Cerebellar nuclear complex (tissue), 1 donor: ENCODE data around the gene STIM1.

Source experiments
- DNase-seq, 2 experiments: peaks; one replicate each; lab custom pipeline; 2025; lab: John Stamatoyannopoulos, UW

The STIM1 gene

GRCh38 chr11:3830730-3831129 lies 24.7 kb upstream of the STIM1 start:
- no peak for DNase-seq

DNA sequence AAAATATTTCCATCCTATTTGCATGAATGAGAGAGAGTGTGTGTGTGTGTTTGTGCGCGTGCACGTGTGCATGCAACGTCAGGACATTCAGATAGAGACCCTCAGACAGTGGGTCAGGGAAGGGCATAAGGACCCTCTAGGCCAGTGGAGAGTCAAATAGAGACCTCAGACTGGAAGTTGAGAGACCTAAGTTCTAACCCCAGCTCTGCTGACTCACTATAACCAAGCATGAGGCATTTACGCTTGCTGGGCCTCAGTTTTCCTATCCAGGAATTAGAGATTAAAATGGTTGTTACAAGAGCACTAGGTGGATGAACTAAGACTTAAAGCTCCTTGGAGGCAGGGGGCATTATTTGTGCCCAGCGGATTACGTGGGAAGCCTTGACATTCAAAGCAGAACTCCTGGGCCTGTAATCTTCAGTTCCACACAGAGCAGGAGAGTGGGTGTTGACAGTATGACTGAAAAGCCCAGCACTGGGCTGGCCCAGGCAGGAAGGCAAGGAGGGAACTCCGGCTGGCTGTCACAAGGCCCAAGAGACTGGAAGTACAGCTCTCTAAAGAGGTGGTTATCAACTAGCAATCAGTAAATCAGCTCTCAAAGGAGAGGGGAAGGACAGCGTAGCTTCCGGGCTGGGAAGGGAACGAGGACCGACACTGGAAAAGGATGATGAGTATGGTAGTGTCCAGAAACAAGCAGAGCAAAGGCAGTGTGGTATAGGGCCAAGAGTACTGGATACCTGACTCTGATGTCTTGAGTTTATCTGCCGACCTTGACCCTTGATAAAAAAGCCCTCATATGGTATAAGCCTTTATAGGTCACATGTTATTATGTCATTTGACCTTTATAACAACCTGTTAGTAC lies 23.9 kb upstream of the STIM1 start:
- DNase-seq: no peak

DNA sequence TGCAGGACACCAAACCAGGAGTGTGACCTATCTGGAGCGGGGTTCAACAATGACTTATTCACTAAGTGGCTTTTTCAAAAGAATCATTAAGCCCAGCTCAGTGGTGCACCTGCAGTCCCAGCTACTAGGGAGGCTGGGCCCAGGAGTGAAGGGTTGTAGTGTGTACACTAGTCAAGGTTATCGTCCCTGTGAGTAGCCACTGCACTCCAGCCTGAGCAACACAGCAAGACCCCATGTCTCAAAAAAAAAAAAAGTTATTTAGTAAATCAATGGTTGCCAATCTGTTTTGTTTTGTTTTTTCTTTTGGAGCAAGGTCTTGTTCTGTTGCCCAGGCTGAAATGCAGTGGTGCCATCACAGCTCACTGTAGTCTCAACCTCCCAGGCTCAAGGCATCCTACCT lies 22.6 kb upstream of the STIM1 start:
- no peak for DNase-seq

GRCh38 chr11:3833449-3833848 lies 22.0 kb upstream of the STIM1 start:
- DNase-seq: no peak

- DNase-seq: no peak
Measured at GRCh38 chr11:3834349-3834663, 21.2 kb upstream of the STIM1 start.

DNA sequence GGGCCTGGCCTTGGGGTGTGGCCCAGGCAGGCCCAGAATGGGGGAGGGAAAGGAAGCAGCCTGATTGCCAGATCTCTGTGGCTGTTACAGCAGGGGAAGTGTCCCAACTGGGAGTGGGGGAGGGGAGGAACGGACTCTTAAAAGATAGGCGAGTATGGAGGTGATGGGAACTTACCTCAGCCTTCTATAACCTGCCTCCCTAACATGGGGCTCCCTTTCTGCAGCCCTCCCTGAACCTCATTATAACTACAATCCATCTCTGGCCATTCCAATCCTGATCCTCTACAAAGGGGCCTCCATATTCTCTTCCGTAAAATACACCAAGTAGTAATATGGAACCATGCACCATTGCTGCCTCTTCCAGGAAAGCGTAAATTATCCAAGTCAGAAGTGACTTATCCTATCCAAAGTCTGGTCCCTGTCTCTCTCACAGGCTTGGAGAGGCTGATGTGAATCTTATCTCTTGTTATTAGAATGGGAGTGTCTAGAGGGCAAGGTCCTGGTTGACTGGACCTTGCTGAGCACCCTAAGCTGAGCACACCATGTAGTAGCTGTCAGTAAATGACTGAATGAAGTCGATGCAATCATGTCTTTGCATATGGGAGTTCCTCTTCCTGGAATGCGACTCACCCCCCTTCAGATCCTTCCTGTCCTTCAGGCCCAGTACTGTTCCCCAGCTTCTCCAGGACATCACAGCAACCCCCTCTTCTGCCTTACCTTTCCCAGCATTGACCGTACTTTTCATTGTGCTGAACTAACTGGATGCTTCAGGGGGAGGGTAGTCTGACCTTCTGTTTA lies 20.6 kb upstream of the STIM1 start:
- no peak for DNase-seq

DNA sequence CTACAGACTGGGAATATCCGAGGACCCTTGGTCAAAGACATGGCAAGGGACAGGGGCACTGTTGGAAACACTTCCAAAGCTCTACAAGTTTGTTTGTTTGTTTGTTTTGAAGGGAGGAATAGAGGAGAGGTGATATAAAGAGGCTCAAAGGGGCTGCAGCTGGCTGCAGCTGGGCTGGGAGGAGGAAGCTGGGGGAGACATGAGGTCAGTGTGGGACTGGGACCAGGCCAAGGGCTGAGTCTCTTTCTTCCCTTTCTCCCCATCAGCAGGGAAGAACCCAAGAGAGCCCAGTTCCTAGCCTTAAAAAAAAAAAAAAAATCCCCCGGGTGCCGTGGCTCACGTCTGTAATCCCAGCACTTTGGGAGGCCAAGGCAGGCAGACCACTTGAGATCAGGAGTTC lies 19.7 kb upstream of the STIM1 start:
- no peak for DNase-seq

DNA sequence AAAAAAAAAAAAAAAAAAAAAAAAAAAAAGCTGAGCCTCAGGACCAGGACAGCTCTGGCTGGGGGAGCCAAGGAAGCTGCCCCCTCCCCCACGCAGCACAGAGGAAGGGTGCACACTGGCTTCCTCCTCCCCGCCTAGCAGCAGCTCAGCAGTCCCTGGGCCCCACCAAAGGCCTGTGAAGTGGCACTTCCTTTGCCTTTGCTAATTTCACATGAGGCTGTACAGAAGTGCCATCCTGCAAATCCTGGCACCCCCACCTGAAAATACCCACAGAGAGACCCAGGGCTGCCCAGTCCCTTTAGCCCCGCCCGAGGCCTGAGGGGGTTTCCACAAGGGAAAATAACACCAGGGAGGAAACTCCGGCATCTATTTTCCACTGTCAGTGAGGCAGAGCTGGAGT lies 18.6 kb upstream of the STIM1 start:
- DNase-seq: no peak

DNA sequence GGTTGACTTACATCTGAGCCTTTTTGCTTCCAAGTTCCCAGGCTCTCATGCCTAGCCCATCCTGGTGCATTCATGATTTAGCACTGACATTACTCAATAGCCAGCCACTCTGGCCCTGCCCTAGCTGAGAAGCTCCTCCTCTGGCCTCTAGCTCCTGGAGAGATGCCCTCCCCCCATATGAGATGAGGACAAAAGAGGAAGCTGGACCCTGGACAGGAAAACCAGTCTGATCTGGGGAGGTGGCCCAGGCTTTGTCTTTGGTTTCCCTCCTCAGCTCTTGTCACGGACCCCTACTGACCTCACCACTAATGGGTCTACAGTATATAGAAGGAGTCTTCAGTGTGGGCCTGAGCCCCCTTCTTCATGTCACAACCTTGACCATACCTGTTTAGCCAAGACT lies 17.7 kb upstream of the STIM1 start:
- DNase-seq: no peak

DNA sequence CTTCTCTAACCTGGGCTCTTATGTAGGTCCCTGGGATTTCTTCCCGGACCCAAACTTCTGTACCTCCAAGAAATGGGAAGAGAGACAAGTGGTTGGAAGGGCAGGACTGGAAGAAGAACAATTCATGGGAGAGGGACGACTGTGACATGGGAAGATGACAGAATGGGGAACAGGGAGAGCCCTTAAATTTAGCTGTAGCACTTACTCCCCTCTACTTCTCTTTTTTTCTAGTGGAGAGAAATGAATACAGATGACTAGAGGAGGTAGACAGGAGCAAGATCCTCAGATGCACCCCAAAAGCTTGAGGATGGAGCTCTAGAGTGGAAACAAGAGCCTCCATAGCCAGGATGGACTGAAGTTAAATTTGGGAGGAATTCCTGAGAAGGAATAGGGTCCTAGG lies 17.0 kb upstream of the STIM1 start:
- no peak for DNase-seq

GRCh38 chr11:3840004-3840869 lies 15.2 kb upstream of the STIM1 start:
- no peak for DNase-seq

DNA sequence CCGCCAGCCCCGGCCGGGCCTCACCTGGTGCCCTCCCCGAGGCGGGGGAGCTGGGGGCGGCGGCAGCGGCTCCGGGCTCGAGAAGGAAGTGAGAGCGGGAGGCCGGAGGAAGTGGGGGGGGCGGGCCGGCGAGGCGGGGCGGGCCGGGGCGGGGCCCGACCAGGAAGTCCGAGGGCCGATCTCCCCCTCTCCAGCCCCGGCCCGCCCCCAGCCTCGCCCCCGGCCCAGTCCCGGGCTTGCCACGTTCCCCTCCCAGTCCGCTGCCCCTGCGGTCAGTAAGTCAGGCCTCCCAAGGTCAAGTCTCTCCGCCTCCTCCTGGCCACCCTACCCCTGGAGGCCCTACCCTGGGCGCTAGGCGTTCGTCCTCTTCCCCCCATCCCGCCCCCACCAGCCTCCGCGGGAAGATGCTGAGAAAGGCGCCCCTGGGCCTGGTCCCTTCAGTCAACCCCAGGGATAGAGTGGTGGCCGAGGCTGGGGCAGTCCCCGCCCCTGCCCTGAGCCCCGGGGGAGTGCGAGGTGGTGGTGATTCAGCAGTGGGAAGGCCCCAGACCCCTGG lies 14.5 kb upstream of the STIM1 start, which contains the start of gene RHOG:
Gene RHOG, minus strand, starts transcription at position 90 of the 556 bp plus-strand sequence. CDS start 12,821 bp downstream, outside the sequence.
- no peak for DNase-seq

DNA sequence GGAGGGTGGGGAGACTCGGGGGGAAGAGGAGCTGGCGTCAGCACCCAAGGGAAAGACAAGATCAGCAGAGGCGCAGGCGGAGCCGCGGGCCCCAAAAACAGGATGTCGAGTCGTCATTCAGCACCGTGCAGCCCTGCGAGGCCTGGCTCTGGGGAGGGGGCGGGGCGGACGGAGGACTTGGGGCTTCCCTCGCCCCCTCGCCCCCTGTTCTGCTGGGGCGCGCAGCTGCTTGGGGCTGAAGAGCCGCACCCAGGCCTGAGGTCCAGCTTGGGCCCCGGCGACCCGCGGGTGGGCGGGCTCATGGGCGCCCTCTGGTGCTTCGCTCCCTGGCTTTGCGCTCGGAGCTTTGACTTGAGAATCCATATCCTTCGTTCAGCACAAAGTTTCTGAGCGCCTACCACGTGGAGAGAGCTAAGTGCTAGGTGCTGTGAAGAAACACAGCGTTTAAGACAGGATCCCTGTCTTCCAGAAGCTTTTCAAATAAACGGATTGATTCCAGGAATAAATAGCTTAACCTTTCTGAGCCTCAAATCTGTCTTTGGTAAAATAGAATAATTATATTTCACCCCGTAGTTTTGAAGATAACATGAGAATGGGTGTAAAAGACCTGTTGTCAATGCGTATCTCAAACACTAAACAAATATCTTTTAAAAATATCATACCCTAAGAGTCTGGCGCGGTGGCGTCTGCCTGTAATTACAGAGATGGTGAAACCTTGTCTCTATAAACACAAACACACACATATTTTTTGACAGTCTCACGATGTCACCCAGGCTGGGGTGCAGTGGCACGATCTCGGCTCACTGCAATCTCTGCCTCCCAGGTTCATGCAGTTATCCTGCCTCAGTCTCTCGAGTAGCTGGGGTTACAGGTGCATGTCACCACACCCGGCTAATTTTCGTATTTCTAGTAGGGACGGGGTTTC lies 13.8 kb upstream of the STIM1 start:
- DNase-seq: peak in 1 of 2 experiments; percentile 18

GRCh38 chr11:3843326-3843725 lies 12.1 kb upstream of the STIM1 start:
- no peak for DNase-seq

GRCh38 chr11:3845246-3845645 lies 10.2 kb upstream of the STIM1 start:
- no peak for DNase-seq

DNA sequence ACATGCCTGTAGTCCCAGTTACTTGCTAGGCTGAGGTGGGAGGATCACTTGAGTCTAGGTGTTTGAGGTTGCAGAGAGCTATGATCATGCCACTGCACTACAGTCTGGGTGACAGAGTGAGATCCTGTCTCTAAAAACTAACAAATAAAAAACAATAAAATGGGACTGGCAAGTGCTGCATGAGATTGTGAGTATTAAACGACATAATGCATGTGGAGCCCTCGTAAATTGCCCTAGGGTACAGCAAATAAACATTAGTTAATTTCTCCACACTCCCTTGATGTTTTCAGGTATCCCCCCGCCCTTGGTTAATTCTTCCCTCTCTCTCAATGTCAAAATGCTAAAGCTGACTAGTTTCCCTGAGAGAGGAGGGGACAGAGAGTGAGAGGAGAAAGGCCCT lies 9.8 kb upstream of the STIM1 start:
- DNase-seq: no peak

DNA sequence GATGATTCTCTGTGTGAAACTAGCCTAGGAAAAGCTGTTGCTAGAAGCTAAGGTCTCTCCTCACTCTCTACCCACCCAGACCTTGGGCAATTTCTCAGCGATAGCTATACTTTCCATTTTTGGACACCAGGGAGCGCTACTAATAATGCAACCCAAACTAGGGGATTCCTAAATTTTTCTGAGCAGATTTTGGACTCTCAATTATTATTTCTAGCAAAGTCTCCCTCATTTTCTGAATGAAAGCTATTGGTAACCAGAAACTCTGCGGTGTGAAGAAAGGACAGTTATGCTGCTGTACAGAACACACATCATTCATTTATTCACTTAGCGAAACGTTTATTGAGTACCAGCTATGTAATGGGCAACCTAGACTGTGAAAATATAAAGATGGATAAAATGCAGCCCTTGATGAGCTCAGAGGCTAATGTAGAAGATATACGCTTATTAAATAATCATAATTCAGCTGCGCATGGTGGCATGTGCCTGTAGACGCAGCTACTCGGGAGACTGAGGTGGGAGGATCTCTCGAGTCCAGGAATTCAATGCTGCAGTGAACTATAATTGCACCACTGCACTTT lies 6.1 kb upstream of the STIM1 start:
- no peak for DNase-seq

- DNase-seq: no peak
Measured at GRCh38 chr11:3853545-3853842, 2.0 kb upstream of the STIM1 start.

- no peak for DNase-seq
Measured at GRCh38 chr11:3853899-3854659, 1.4 kb upstream of the STIM1 start.

DNA sequence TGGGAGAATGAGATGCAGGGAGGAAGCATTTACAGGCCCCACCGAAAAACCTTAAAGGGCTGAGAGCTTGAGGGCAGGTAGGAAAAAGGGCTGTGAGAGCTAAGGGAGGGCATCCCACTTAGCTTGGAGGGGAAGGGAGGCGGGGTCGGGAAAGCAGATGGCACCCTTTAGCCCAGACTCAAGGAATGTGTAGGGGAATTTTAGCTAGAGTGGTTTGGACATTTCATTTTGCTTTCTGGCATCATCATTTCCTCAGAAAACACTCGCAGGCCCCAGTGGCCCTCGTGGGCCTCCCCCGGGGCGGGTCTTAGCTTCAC lies 846 bp upstream of the STIM1 start:
- DNase-seq: no peak
